OCI-M1 (cell line): Measurements from ENCODE around the gene CPPED1.

ENCODE experiments used
- DNase-seq: peaks from one replicate; lab custom pipeline; 2025; lab: John Stamatoyannopoulos, UW

The CPPED1 gene

GRCh38 chr16:12680531-12680930 lies 123.2 kb downstream of the CPPED1 start:
- no peak for DNase-seq

- no peak for DNase-seq
Observed at GRCh38 chr16:12679660-12680272, 123.9 kb downstream of the CPPED1 start.

GRCh38 chr16:12678983-12679382 lies 124.7 kb downstream of the CPPED1 start:
- no peak for DNase-seq

- DNase-seq, result no peak
Observed at GRCh38 chr16:12677502-12677901, 126.2 kb downstream of the CPPED1 start.

GRCh38 chr16:12675852-12676251 lies 127.8 kb downstream of the CPPED1 start:
- no peak for DNase-seq

GRCh38 chr16:12675046-12675445 lies 128.6 kb downstream of the CPPED1 start:
- no peak for DNase-seq

- no peak for DNase-seq
Observed at GRCh38 chr16:12674524-12674923, 129.2 kb downstream of the CPPED1 start.

- DNase-seq, result no peak
Observed at GRCh38 chr16:12674071-12674470, 129.6 kb downstream of the CPPED1 start.

- no peak for DNase-seq
Observed at GRCh38 chr16:12673466-12673865, 130.2 kb downstream of the CPPED1 start.

- DNase-seq, result no peak
Observed at GRCh38 chr16:12672986-12673385, 130.7 kb downstream of the CPPED1 start.

GRCh38 chr16:12669908-12670307 lies 133.8 kb downstream of the CPPED1 start:
- DNase-seq, result no peak

- no peak for DNase-seq
Observed at GRCh38 chr16:12667909-12668308, 135.8 kb downstream of the CPPED1 start.

GRCh38 chr16:12664164-12664733 lies 139.4 kb downstream of the CPPED1 start:
- no peak for DNase-seq

GRCh38 chr16:12661656-12662172 lies 142.0 kb downstream of the CPPED1 start:
- DNase-seq, result peak; percentile 47

GRCh38 chr16:12659871-12660270 lies 143.8 kb downstream of the CPPED1 start:
- DNase-seq, result no peak

GRCh38 chr16:12658506-12658905 lies 145.2 kb downstream of the CPPED1 start:
- no peak for DNase-seq

- DNase-seq, result no peak
Observed at GRCh38 chr16:12655537-12655936, 148.2 kb downstream of the CPPED1 start.

- no peak for DNase-seq
Observed at GRCh38 chr16:12653820-12654392, 149.8 kb downstream of the CPPED1 start.

- DNase-seq, result no peak
Observed at GRCh38 chr16:12652924-12653323, 150.8 kb downstream of the CPPED1 start.

- DNase-seq, result no peak
Observed at GRCh38 chr16:12651765-12652512, 151.7 kb downstream of the CPPED1 start.

- no peak for DNase-seq
Observed at GRCh38 chr16:12649356-12649755, 154.3 kb downstream of the CPPED1 start.

GRCh38 chr16:12646490-12647274 lies 157.0 kb downstream of the CPPED1 start:
- peak; percentile 78 for DNase-seq
